Esophagus muscularis mucosa (tissue), 4 donors: ENCODE results near the gene ATG12. TPM values are rescaled to one million over a fixed set of nuclear protein-coding genes. Genes with fewer than 3 reads are reported as not detected.

Experiments used
- DNase-seq: peaks from one replicate; pipeline ENCODE4 v3.0.0-alpha.2; 2017; ENCODE audit errors: extremely low spot score
- H3K27ac ChIP-seq, 4 donors: fragments of 200-600 bp; sonication (generic); replicated peaks in 1 of 4; 1 replicate in 3 of 4; 2 replicates in 1 of 4; pipeline ENCODE4 v1.5.1; 2016 to 2019; ENCODE audit warnings: mild to moderate bottlenecking in 1 of 4
- H3K27me3 ChIP-seq, 4 donors: fragments of 200-600 bp; sonication (generic); one replicate each; pipeline versions ENCODE4 v1.5.1 to v1.6.0; 2016 to 2019
- H3K36me3 ChIP-seq, 4 donors: fragments of 200-600 bp; sonication (generic); one replicate each; pipeline ENCODE4 v1.5.1; 2016 to 2019
- H3K4me1 ChIP-seq, 4 donors: fragments of 200-600 bp; sonication (generic); one replicate each; pipeline ENCODE4 v1.5.1; 2016 to 2019
- H3K4me3 ChIP-seq, 4 donors: fragments of 200-600 bp; sonication (generic); 1 replicate in 2 of 4; 2 replicates in 2 of 4; pipeline ENCODE4 v1.5.1; 2016 to 2019; ENCODE audit warnings: mild to moderate bottlenecking in 4 of 4, moderate library complexity in 1 of 4
- H3K9me3 ChIP-seq, 4 donors: fragments of 200-600 bp; sonication (generic); 1 replicate in 3 of 4; 2 replicates in 1 of 4; pipeline ENCODE4 v1.5.1; 2016 to 2019
- CTCF ChIP-seq, 3 experiments: fragments of 200-600 bp in 2 of 3; fragments of 450-650 bp in 1 of 3; sonication (generic) in 2 of 3; IDR thresholded peaks; one replicate each; pipeline ENCODE4 v1.5.1; 2017 to 2019; ENCODE audit warnings: antibody characterized with exemption in 3 of 3, mild to moderate bottlenecking in 2 of 3, moderate library complexity in 1 of 3
- EP300 ChIP-seq: sonication (generic); formaldehyde crosslinking; IDR thresholded peaks from one replicate; pipeline ENCODE4 v1.6.1; 2017; ENCODE audit warnings: antibody characterized with exemption
- POLR2A ChIP-seq: fragments of 450-650 bp; IDR thresholded peaks from one replicate; pipeline ENCODE4 v1.6.1; 2017; ENCODE audit warnings: antibody characterized with exemption, moderate library complexity, mild to moderate bottlenecking, low read depth
- POLR2AphosphoS5 ChIP-seq, 2 donors: sonication (generic); formaldehyde crosslinking; IDR thresholded peaks; one replicate each; pipeline ENCODE4 v1.6.1; 2017; ENCODE audit warnings: antibody characterized with exemption in 2 of 2
- WGBS: methylation state at CpG from one replicate; pipeline ENCODE4 v1.1.5; 2018; 5-methylcytosine and 5-hydroxymethylcytosine counted together
- intact Hi-C: fragments of 100-400 bp; cut with DNase I; formaldehyde crosslinking; loops from one replicate; pipeline ENCODE4 v1.15.1; 2023
- total RNA-seq, 4 donors: library from RNA; depleted of rRNA; stranded (reverse); fragments of >200 nt; gene quantifications; one replicate each; pipeline versions ENCODE4 v1.1.0 to v1.2.1, GENCODE V29; 2016

Gene ATG12
- total RNA-seq, 4 donors from 2014 or later: 26.7 to 45.1 (median 37.8) TPM

GRCh38 chr5:115801984-115802383 is 39.4 kb downstream of the ATG12 start:
- Histone ChIP-seq H3K4me1 (no peaks in the 10 kb centered on the region), H3K27ac (no peak overlapping the region), H3K27me3 (no peaks in the 10 kb centered on the region), H3K9me3 (no peaks in the 10 kb centered on the region), H3K4me3 (no peak overlapping the region), H3K36me3 (no peaks in the 10 kb centered on the region)
- 71% methylated on average over 1 of the region's 1 CpG for WGBS
- intact Hi-C loops: no loop called here
- no peak for DNase-seq
- TF ChIP-seq POLR2AphosphoS5 (IDR thresholded peaks at IDR 0.05): no peak
- no peak for TF ChIP-seq EP300
- TF ChIP-seq CTCF (IDR thresholded peaks at IDR 0.05): no peak
- no peak for TF ChIP-seq POLR2A

- no peaks in the 10 kb centered on the region for H3K36me3 ChIP-seq
- intact Hi-C loops: no loop called here
These were observed 40.2 kb downstream of the ATG12 start for GRCh38 chr5:115801152-115801551.

DNA sequence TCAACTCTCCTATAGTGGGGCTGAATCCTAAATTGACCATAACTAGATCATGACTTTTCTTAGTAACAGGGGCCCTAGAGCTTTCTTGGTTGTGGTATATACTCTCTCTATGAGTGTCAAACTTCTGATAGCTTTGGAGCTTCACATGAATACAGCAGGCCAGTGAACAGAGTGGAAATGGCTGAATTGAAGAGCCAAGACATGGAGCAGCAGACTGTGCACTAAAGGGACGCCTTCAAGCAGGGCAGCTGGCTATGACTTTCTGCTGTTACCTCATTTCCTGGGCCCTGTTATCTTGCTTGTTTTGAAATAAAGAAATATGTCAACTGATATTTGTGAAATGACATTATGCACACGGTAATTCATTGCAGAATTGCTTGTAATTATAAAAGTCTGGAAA is 41.3 kb downstream of the ATG12 start:
- TF ChIP-seq POLR2AphosphoS5 (IDR thresholded peaks at IDR 0.05) (no peak), EP300 (no peak), POLR2A (no peak), CTCF (IDR thresholded peaks at IDR 0.05) (no peak)
- no peaks in the 10 kb centered on the region for H3K27me3 ChIP-seq
- WGBS: 90% methylated on average over 2 of the region's 2 CpGs
- H3K36me3 ChIP-seq: no peaks in the 10 kb centered on the region
- no peak overlapping the region for H3K4me3 ChIP-seq
- H3K9me3 ChIP-seq: no peaks in the 10 kb centered on the region
- no peak for DNase-seq
- intact Hi-C loops: no loop called here
- no peak overlapping the region for H3K27ac ChIP-seq
- no peaks in the 10 kb centered on the region for H3K4me1 ChIP-seq

More at GRCh38 chr5:115801152-115801551, 40.2 kb downstream of the ATG12 start:
- no peak for TF ChIP-seq CTCF (IDR thresholded peaks at IDR 0.05)
- no peak for TF ChIP-seq POLR2AphosphoS5 (IDR thresholded peaks at IDR 0.05)
- no peak for TF ChIP-seq POLR2A
- TF ChIP-seq EP300: no peak
- H3K4me3 ChIP-seq: no peak overlapping the region
- H3K27ac ChIP-seq: no peak overlapping the region
- no peaks in the 10 kb centered on the region for H3K9me3 ChIP-seq
- WGBS: 94% methylated on average over 2 of the region's 2 CpGs
- DNase-seq: no peak
- no peaks in the 10 kb centered on the region for H3K27me3 ChIP-seq
- H3K4me1 ChIP-seq: no peaks in the 10 kb centered on the region

DNA sequence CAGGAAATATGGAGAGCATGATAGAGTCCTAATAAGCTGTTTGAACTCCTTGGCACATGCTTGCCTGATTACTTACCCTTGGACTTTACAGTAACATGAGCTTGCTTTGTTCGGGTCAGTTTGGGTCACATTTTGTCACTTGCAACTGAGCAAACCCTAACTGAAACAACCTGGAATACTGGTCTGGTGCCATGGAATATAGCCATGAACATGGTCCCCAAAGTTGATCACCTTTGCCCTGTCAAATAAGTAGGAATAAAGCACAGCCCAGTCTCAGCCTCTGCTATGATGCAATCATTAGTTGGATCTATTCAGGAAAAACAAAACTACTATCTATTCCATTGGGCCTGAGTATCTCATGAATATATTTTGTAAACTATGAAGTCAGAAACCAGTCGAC is 43.1 kb downstream of the ATG12 start:
- no peak for DNase-seq
- H3K9me3 ChIP-seq: no peaks in the 10 kb centered on the region
- no peak overlapping the region for H3K27ac ChIP-seq
- intact Hi-C loops: no loop called here
- 73% methylated on average over 2 of the region's 2 CpGs for WGBS
- no peak overlapping the region for H3K4me3 ChIP-seq
- H3K4me1 ChIP-seq: no peaks in the 10 kb centered on the region
- H3K27me3 ChIP-seq: no peaks in the 10 kb centered on the region
- TF ChIP-seq POLR2AphosphoS5 (IDR thresholded peaks at IDR 0.05): no peak
- TF ChIP-seq CTCF (IDR thresholded peaks at IDR 0.05): no peak
- no peak for TF ChIP-seq EP300
- no peak for TF ChIP-seq POLR2A
- no peaks in the 10 kb centered on the region for H3K36me3 ChIP-seq

- Histone ChIP-seq H3K9me3 (no peaks in the 10 kb centered on the region), H3K27me3 (no peaks in the 10 kb centered on the region), H3K27ac (no peak overlapping the region), H3K4me1 (no peaks in the 10 kb centered on the region), H3K36me3 (no peaks in the 10 kb centered on the region), H3K4me3 (no peak overlapping the region)
- WGBS: 92% methylated on average over 3 of the region's 3 CpGs
- TF ChIP-seq POLR2AphosphoS5 (IDR thresholded peaks at IDR 0.05): no peak
- TF ChIP-seq CTCF (IDR thresholded peaks at IDR 0.05): no peak
- no peak for TF ChIP-seq POLR2A
- TF ChIP-seq EP300: no peak
- no peak for DNase-seq
- intact Hi-C loops: no loop called here
These were observed 44.7 kb downstream of the ATG12 start for GRCh38 chr5:115796656-115797055.
